ENCODE measurements around the gene PGM5. TPM values are rescaled to one million over a fixed set of nuclear protein-coding genes. Genes with fewer than 3 reads are reported as not detected.

Gene PGM5
- total and polyA plus RNA-seq, 3 experiments from 2014 or later: not detected

GRCh38 chr9:68416936-68417564, 60.6 kb downstream of the PGM5 start:
- ChIA-PET CTCF (no interaction called here), POLR2A (no interaction called here)
- Mint-ChIP-seq H3K4me3 (no peak overlapping the region), H3K9me3 (no peaks in the 10 kb centered on the region), H3K27me3 (peaks cover 0 to 1% of the 10 kb centered on the region in 2 donors), H3K27ac (no peak overlapping the region), H3K4me1 (no peaks in the 10 kb centered on the region), H3K36me3 (no peaks in the 10 kb centered on the region)
- H3K27me3 ChIP-seq (ENCODE audit: insufficient read depth, low read length, poor library complexity, severe bottlenecking): no peaks in the 10 kb centered on the region
- H3K9me3 ChIP-seq (ENCODE audit: low read length): no peaks in the 10 kb centered on the region
- H3K4me1 ChIP-seq (ENCODE audit: insufficient read depth, low read length): no peaks in the 10 kb centered on the region
- no peak overlapping the region for H3K27ac ChIP-seq (ENCODE audit: low read depth, low read length)
- no peaks in the 10 kb centered on the region for H3K36me3 ChIP-seq (ENCODE audit: insufficient read depth, low read length)
- no peak overlapping the region for H3K4me3 ChIP-seq (ENCODE audit: low read length)
- no peak for DNase-seq

- peaks cover under 1 to 1% of the 10 kb centered on the region in 2 donors for H3K27me3 Mint-ChIP-seq
- no peaks in the 10 kb centered on the region for H3K9me3 Mint-ChIP-seq
- Histone ChIP-seq H3K4me3 (ENCODE audit: low read length) (no peak overlapping the region), H3K4me1 (ENCODE audit: insufficient read depth, low read length) (no peaks in the 10 kb centered on the region), H3K36me3 (ENCODE audit: insufficient read depth, low read length) (no peaks in the 10 kb centered on the region), H3K9me3 (ENCODE audit: low read length) (no peaks in the 10 kb centered on the region), H3K27ac (ENCODE audit: low read depth, low read length) (no peak overlapping the region), H3K27me3 (ENCODE audit: insufficient read depth, low read length, poor library complexity, severe bottlenecking) (no peaks in the 10 kb centered on the region)
- DNase-seq: no peak
- H3K36me3 Mint-ChIP-seq: no peaks in the 10 kb centered on the region
- no peak overlapping the region for H3K4me3 Mint-ChIP-seq
- ChIA-PET POLR2A (no interaction called here), CTCF (no interaction called here)
- H3K4me1 Mint-ChIP-seq: no peaks in the 10 kb centered on the region
- no peak overlapping the region for H3K27ac Mint-ChIP-seq
Measured at GRCh38 chr9:68417762-68418161, 61.4 kb downstream of the PGM5 start.

GRCh38 chr9:68418259-68418845, 61.9 kb downstream of the PGM5 start:
- Mint-ChIP-seq H3K4me1 (no peaks in the 10 kb centered on the region), H3K4me3 (no peak overlapping the region), H3K27me3 (peaks cover 0 to 4% of the 10 kb centered on the region in 2 donors), H3K36me3 (no peaks in the 10 kb centered on the region), H3K9me3 (no peaks in the 10 kb centered on the region), H3K27ac (no peak overlapping the region)
- DNase-seq: no peak
- H3K4me1 ChIP-seq (ENCODE audit: insufficient read depth, low read length): no peaks in the 10 kb centered on the region
- H3K4me3 ChIP-seq (ENCODE audit: low read length): no peak overlapping the region
- H3K27me3 ChIP-seq (ENCODE audit: insufficient read depth, low read length, poor library complexity, severe bottlenecking): no peaks in the 10 kb centered on the region
- CTCF ChIA-PET: no interaction called here
- POLR2A ChIA-PET: no interaction called here
- H3K27ac ChIP-seq (ENCODE audit: low read depth, low read length): no peak overlapping the region
- no peaks in the 10 kb centered on the region for H3K36me3 ChIP-seq (ENCODE audit: insufficient read depth, low read length)
- no peaks in the 10 kb centered on the region for H3K9me3 ChIP-seq (ENCODE audit: low read length)

- ChIA-PET POLR2A (no interaction called here), CTCF (no interaction called here)
- no peak for DNase-seq
- Histone ChIP-seq H3K4me1 (ENCODE audit: insufficient read depth, low read length) (no peaks in the 10 kb centered on the region), H3K27ac (ENCODE audit: low read depth, low read length) (no peak overlapping the region), H3K27me3 (ENCODE audit: insufficient read depth, low read length, poor library complexity, severe bottlenecking) (no peaks in the 10 kb centered on the region), H3K9me3 (ENCODE audit: low read length) (no peaks in the 10 kb centered on the region), H3K36me3 (ENCODE audit: insufficient read depth, low read length) (no peaks in the 10 kb centered on the region), H3K4me3 (ENCODE audit: low read length) (no peak overlapping the region)
- no peaks in the 10 kb centered on the region for H3K36me3 Mint-ChIP-seq
- no peaks in the 10 kb centered on the region for H3K4me1 Mint-ChIP-seq
- H3K27me3 Mint-ChIP-seq: peaks cover 3 to 8% of the 10 kb centered on the region in 2 donors
- no peak overlapping the region for H3K4me3 Mint-ChIP-seq
- H3K27ac Mint-ChIP-seq: no peak overlapping the region
- peaks cover 0 to 1% (median 0%) of the 10 kb centered on the region in 5 donors for H3K9me3 Mint-ChIP-seq
Measured at GRCh38 chr9:68419901-68420300, 63.5 kb downstream of the PGM5 start.

- CTCF ChIA-PET: no interaction called here
- Histone ChIP-seq H3K36me3 (ENCODE audit: insufficient read depth, low read length) (no peaks in the 10 kb centered on the region), H3K4me3 (ENCODE audit: low read length) (no peak overlapping the region), H3K27me3 (ENCODE audit: insufficient read depth, low read length, poor library complexity, severe bottlenecking) (no peaks in the 10 kb centered on the region), H3K4me1 (ENCODE audit: insufficient read depth, low read length) (no peaks in the 10 kb centered on the region), H3K9me3 (ENCODE audit: low read length) (no peaks in the 10 kb centered on the region), H3K27ac (ENCODE audit: low read depth, low read length) (no peak overlapping the region)
- POLR2A ChIA-PET: no interaction called here
- Mint-ChIP-seq H3K9me3 (peaks cover 0 to 1% (median 0%) of the 10 kb centered on the region in 5 donors), H3K4me1 (no peaks in the 10 kb centered on the region), H3K27ac (peak overlapping the region in 1 of 8 donors; percentile 11), H3K4me3 (no peak overlapping the region), H3K36me3 (no peaks in the 10 kb centered on the region), H3K27me3 (peaks cover 3 to 11% of the 10 kb centered on the region in 2 donors)
- no peak for DNase-seq
Measured at GRCh38 chr9:68426755-68427154, 70.3 kb downstream of the PGM5 start.

GRCh38 chr9:68427216-68427977, 71.0 kb downstream of the PGM5 start:
- H3K4me1 ChIP-seq (ENCODE audit: insufficient read depth, low read length): no peaks in the 10 kb centered on the region

GRCh38 chr9:68428481-68428880, 72.1 kb downstream of the PGM5 start:
- Histone ChIP-seq H3K27me3 (ENCODE audit: insufficient read depth, low read length, poor library complexity, severe bottlenecking) (no peaks in the 10 kb centered on the region), H3K9me3 (ENCODE audit: low read length) (no peaks in the 10 kb centered on the region), H3K27ac (ENCODE audit: low read depth, low read length) (no peak overlapping the region), H3K4me3 (ENCODE audit: low read length) (no peak overlapping the region), H3K36me3 (ENCODE audit: insufficient read depth, low read length) (no peaks in the 10 kb centered on the region), H3K4me1 (ENCODE audit: insufficient read depth, low read length) (no peaks in the 10 kb centered on the region)
- DNase-seq: no peak
- H3K4me3 Mint-ChIP-seq: no peak overlapping the region
- ChIA-PET POLR2A (no interaction called here), CTCF (no interaction called here)
- peaks cover 0 to 1% (median 0%) of the 10 kb centered on the region in 5 donors for H3K9me3 Mint-ChIP-seq
- H3K27me3 Mint-ChIP-seq: peaks cover 2 to 7% of the 10 kb centered on the region in 2 donors
- H3K4me1 Mint-ChIP-seq: no peaks in the 10 kb centered on the region
- no peaks in the 10 kb centered on the region for H3K36me3 Mint-ChIP-seq
- no peak overlapping the region for H3K27ac Mint-ChIP-seq

More at GRCh38 chr9:68427216-68427977, 71.0 kb downstream of the PGM5 start:
- ChIA-PET POLR2A (no interaction called here), CTCF (no interaction called here)
- Histone ChIP-seq H3K36me3 (ENCODE audit: insufficient read depth, low read length) (no peaks in the 10 kb centered on the region), H3K27me3 (ENCODE audit: insufficient read depth, low read length, poor library complexity, severe bottlenecking) (no peaks in the 10 kb centered on the region), H3K9me3 (ENCODE audit: low read length) (no peaks in the 10 kb centered on the region), H3K4me3 (ENCODE audit: low read length) (no peak overlapping the region), H3K27ac (ENCODE audit: low read depth, low read length) (no peak overlapping the region)
- H3K4me3 Mint-ChIP-seq: no peak overlapping the region
- H3K4me1 Mint-ChIP-seq: no peaks in the 10 kb centered on the region
- H3K36me3 Mint-ChIP-seq: no peaks in the 10 kb centered on the region
- H3K9me3 Mint-ChIP-seq: peaks cover 0 to 1% (median 0%) of the 10 kb centered on the region in 5 donors
- peaks cover 3 to 11% of the 10 kb centered on the region in 2 donors for H3K27me3 Mint-ChIP-seq
- no peak for DNase-seq
- H3K27ac Mint-ChIP-seq: no peak overlapping the region

GRCh38 chr9:68429631-68430030, 73.2 kb downstream of the PGM5 start:
- H3K4me3 Mint-ChIP-seq: no peak overlapping the region
- no peak overlapping the region for H3K27ac ChIP-seq (ENCODE audit: low read depth, low read length)
- H3K27me3 Mint-ChIP-seq: peaks cover 0 to 3% of the 10 kb centered on the region in 2 donors
- H3K4me3 ChIP-seq (ENCODE audit: low read length): no peak overlapping the region
- no peaks in the 10 kb centered on the region for H3K4me1 ChIP-seq (ENCODE audit: insufficient read depth, low read length)
- no peaks in the 10 kb centered on the region for H3K9me3 Mint-ChIP-seq
- H3K27me3 ChIP-seq (ENCODE audit: insufficient read depth, low read length, poor library complexity, severe bottlenecking): no peaks in the 10 kb centered on the region
- no peaks in the 10 kb centered on the region for H3K9me3 ChIP-seq (ENCODE audit: low read length)
- ChIA-PET POLR2A (no interaction called here), CTCF (no interaction called here)
- no peaks in the 10 kb centered on the region for H3K4me1 Mint-ChIP-seq
- DNase-seq: no peak
- no peak overlapping the region for H3K27ac Mint-ChIP-seq
- no peaks in the 10 kb centered on the region for H3K36me3 ChIP-seq (ENCODE audit: insufficient read depth, low read length)
- no peaks in the 10 kb centered on the region for H3K36me3 Mint-ChIP-seq
